Measurements from ENCODE around the gene ADAMTS12. TPM values are rescaled to one million over a fixed set of nuclear protein-coding genes. Genes with fewer than 3 reads are reported as not detected.
A peak's percentile ranks its signal among the peaks of the same experiment; 100 is the strongest.

The ADAMTS12 gene
- total RNA-seq, 2 donors from 2014 or later: 0.43 to 1.7 TPM

DNA sequence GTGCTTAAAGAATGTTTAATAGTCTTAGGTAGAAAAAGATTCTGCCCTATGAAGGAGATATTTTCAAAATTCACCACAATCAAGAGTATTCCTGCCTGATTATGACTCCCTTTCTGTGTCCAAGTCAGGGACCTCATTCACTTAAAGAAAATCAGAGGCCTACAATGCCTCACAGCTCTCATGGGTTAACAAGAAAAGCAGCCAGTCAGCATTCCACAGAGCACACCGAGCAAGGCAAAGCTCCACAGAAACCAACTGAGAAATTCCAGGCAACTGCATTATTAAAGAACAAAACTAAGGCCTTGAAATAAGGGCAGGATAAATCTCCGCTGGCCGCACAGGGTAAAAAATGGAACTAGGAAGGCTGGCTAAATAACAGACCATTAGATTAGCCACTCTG, 289.9 kb downstream of the ADAMTS12 start:
- Histone ChIP-seq H3K27me3 (no peaks in the 10 kb centered on the region), H3K27ac (no peak overlapping the region), H3K9me3 (no peaks in the 10 kb centered on the region), H3K4me3 (no peak overlapping the region), H3K4me1 (no peaks in the 10 kb centered on the region), H3K36me3 (no peaks in the 10 kb centered on the region)
- no peak for DNase-seq (ENCODE audit: low spot score)
- TF ChIP-seq, protein P1, sequence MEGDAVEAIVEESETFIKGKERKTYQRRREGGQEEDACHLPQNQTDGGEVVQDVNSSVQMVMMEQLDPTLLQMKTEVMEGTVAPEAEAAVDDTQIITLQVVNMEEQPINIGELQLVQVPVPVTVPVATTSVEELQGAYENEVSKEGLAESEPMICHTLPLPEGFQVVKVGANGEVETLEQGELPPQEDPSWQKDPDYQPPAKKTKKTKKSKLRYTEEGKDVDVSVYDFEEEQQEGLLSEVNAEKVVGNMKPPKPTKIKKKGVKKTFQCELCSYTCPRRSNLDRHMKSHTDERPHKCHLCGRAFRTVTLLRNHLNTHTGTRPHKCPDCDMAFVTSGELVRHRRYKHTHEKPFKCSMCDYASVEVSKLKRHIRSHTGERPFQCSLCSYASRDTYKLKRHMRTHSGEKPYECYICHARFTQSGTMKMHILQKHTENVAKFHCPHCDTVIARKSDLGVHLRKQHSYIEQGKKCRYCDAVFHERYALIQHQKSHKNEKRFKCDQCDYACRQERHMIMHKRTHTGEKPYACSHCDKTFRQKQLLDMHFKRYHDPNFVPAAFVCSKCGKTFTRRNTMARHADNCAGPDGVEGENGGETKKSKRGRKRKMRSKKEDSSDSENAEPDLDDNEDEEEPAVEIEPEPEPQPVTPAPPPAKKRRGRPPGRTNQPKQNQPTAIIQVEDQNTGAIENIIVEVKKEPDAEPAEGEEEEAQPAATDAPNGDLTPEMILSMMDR (IDR thresholded peaks at IDR 0.05): no peak

DNA sequence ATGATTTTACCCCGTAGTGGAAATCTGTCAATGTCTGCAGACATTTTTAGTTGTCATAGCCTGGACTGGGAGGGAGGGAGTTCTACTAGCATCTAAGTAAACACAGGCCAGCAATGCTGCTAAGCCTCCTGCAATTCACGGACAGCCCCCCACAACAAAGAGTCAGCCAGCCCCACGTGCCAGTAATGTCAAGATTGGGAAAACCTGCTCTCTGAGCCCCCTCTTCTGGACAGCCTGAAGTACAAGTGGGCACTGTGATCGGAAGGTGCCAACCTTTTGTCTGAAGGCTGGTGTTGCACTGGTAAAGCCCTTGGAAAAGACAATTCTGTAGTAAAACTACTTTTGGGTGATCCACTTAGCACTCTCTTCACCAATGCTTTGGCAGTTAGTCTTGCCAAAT, 296.5 kb downstream of the ADAMTS12 start:
- TF ChIP-seq, protein P1 (IDR thresholded peaks at IDR 0.05): no peak
- H3K9me3 ChIP-seq: no peaks in the 10 kb centered on the region
- H3K36me3 ChIP-seq: no peaks in the 10 kb centered on the region
- DNase-seq (ENCODE audit: low spot score): no peak
- H3K27me3 ChIP-seq: no peaks in the 10 kb centered on the region
- no peak overlapping the region for H3K4me3 ChIP-seq
- no peak overlapping the region for H3K27ac ChIP-seq
- no peaks in the 10 kb centered on the region for H3K4me1 ChIP-seq

DNA sequence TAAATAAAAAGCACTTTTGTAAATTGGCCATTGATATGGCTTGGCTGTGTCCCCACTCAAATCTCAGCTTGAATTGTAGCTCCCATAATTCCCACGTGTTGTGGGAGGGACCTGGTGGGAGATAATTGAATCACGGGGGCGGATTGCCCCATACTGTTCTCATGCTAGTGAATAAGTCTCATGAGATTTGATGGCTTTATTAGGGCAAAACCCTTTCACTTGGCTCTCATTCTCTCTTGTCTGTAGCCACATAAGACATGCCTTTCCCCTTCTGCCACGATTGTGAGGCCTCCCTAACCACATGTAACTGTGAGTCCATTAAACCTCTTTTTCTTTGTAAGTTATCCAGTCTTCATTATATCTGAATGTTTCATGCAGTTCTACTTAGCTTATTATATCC, 297.8 kb downstream of the ADAMTS12 start:
- no peaks in the 10 kb centered on the region for H3K9me3 ChIP-seq
- no peak overlapping the region for H3K4me3 ChIP-seq
- DNase-seq (ENCODE audit: low spot score): no peak

DNA sequence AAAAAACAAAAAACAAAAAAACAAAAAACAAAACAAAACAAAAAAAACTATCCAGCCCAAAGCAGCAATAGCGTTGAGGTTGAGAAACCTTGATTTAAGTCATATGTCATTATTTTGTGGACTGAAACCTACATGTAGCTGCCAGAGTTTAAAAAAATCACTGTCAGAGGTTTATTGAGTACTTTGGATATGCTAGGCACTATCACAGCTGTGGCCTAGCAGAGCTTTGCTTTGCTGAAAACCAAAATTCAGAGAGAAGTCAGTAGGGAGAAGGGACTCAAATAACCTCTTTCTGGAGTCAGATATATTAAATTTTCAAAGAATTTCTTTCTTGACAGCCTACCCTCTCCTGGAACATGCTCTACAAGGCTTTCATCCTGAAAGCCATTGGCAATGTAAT, 299.5 kb downstream of the ADAMTS12 start:
- TF ChIP-seq, protein P1 (IDR thresholded peaks at IDR 0.05): no peak
- Histone ChIP-seq H3K36me3 (no peaks in the 10 kb centered on the region), H3K4me3 (no peak overlapping the region), H3K9me3 (no peaks in the 10 kb centered on the region), H3K4me1 (no peaks in the 10 kb centered on the region), H3K27ac (no peak overlapping the region), H3K27me3 (no peaks in the 10 kb centered on the region)
- no peak for DNase-seq (ENCODE audit: low spot score)

More for the DNA sequence above, 297.8 kb downstream of the ADAMTS12 start:
- Histone ChIP-seq H3K4me1 (no peaks in the 10 kb centered on the region), H3K27ac (no peak overlapping the region), H3K36me3 (no peaks in the 10 kb centered on the region), H3K27me3 (no peaks in the 10 kb centered on the region)
- TF ChIP-seq, protein P1 (IDR thresholded peaks at IDR 0.05): no peak

DNA sequence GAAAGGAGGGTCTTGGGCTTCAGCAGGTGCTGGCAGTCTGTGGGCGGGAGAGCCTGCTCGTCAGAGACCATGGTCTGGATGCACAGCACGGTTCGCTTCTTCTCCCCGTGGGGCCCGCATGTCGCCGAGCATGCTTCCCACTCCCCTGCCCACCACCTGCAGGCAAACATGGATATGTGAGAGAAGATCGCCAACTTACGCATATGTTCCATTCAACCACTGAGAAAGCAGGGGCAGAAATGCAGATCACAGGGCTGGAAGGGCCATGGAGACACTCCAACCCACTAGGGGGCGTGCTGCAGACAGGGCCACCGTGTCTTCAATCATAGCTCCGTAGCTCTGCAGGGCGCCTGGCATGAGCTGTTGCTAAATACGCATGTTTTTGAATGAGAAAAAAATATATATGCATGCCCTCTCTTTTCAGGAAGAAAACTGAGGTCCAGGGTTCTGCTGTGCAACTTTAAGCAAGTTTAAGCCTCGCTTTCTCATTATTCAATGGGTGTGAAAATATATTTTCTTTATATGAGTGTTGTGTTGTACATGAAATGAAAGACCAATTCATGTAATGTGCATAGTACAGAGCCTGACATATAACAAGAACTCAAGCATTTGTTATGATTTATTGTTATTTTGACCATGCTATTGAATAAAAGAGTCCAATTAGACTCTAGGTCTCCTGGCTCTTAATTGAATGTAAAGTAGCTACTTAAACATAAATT, 303.0 kb downstream of the ADAMTS12 start:
- Histone ChIP-seq H3K4me1 (no peaks in the 10 kb centered on the region), H3K4me3 (no peak overlapping the region), H3K27me3 (no peaks in the 10 kb centered on the region), H3K9me3 (no peaks in the 10 kb centered on the region), H3K27ac (no peak overlapping the region), H3K36me3 (no peaks in the 10 kb centered on the region)
- TF ChIP-seq, protein P1 (IDR thresholded peaks at IDR 0.05): peak in 1 of 2 donors; percentile 36
- DNase-seq (ENCODE audit: low spot score): no peak

DNA sequence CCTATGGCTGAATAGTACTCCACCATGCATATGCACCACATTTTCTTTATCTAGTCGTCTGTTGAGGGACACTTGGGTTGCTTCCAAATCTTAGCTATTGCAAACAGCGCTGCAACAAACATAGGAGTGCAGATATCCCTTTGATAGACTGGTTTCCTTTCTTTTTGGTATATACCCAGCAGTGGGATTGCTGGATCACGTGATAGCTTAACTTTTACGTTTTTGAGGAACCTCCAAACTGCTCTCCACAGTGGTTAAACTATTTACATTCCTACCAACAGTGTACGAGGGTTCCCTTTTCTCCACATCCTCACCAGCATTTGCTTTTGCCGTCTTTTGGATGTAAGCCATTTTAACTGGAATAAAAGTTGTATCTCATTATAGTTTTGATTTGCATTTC, 308.5 kb downstream of the ADAMTS12 start:
- H3K27me3 ChIP-seq: no peaks in the 10 kb centered on the region
- H3K27ac ChIP-seq: no peak overlapping the region
- no peaks in the 10 kb centered on the region for H3K36me3 ChIP-seq
- no peak for DNase-seq (ENCODE audit: low spot score)
- no peaks in the 10 kb centered on the region for H3K4me1 ChIP-seq
- H3K4me3 ChIP-seq: no peak overlapping the region
- TF ChIP-seq, protein P1 (IDR thresholded peaks at IDR 0.05): no peak
- no peaks in the 10 kb centered on the region for H3K9me3 ChIP-seq
